PC-3 (cell line): ENCODE data around the gene TMEM178A. TPM values are rescaled to one million over a fixed set of nuclear protein-coding genes. Genes with fewer than 3 reads are reported as not detected.
"Not testable (repeated sequence)": the region's sequence is repeated elsewhere in the genome, so short reads cannot be mapped to it uniquely, and the experiment has no call there.

ENCODE experiments used
- ATAC-seq: fragments of 200-7000 bp; cut with Tn5 transposase; 2 replicates; pipeline ENCODE4 v1.9.1; 2020; ENCODE audit warnings: mild to moderate bottlenecking, moderate library complexity
- BruUV-seq: library from RNA; stranded (reverse); fragments of 400-500 nt; replicated peaks from 2 replicates; lab custom pipeline; 2021; lab: Mats Ljungman, UMichigan
- CTCF ChIA-PET: fragments of 300-600 bp; sonication (Branson Sonifier 250); formaldehyde crosslinking; loops from one replicate; lab custom pipeline; 2022; ENCODE audit warnings: antibody characterized with exemption; lab: Charles Lee
- POLR2A ChIA-PET: fragments of 300-600 bp; sonication (Branson Sonifier 250); formaldehyde crosslinking; loops from one replicate; lab custom pipeline; 2022; ENCODE audit warnings: antibody characterized with exemption; ENCODE audit not compliant: unreplicated experiment; lab: Charles Lee
- DNase-seq: peaks from one replicate; pipeline ENCODE4 v3.0.0-alpha.2; 2015
- H2AFZ ChIP-seq: fragments of 300-600 bp; sonication (generic); 2 replicates; pipeline ENCODE4 v1.6.0; 2016; ENCODE audit warnings: antibody characterized with exemption, low read length
- H3F3A ChIP-seq: fragments of 300-600 bp; sonication (generic); one replicate; pipeline ENCODE4 v1.6.0; 2017; ENCODE audit warnings: antibody characterized with exemption, low read length, control low read depth, mild to moderate bottlenecking; ENCODE audit not compliant: unreplicated experiment
- H3K27ac ChIP-seq: fragments of 300-600 bp; sonication (generic); 2 replicates; pipeline ENCODE4 v1.5.1; 2016; ENCODE audit warnings: mild to moderate bottlenecking, low read length
- H3K27me3 ChIP-seq: fragments of 300-600 bp; sonication (generic); 2 replicates; pipeline ENCODE4 v1.6.1; 2016; ENCODE audit warnings: low read length, mixed read lengths
- H3K36me3 ChIP-seq: fragments of 300-600 bp; sonication (generic); 2 replicates; pipeline ENCODE4 v1.6.1; 2016; ENCODE audit warnings: low read depth, mixed run types, low read length, mixed read lengths
- H3K4me1 ChIP-seq: fragments of 300-600 bp; sonication (generic); 2 replicates; pipeline ENCODE4 v1.5.1; 2016; ENCODE audit warnings: low read length; ENCODE audit not compliant: insufficient read depth
- H3K4me2 ChIP-seq: fragments of 300-600 bp; sonication (generic); 2 replicates; pipeline ENCODE4 v1.6.0; 2016; ENCODE audit warnings: low read length
- H3K4me3 ChIP-seq: fragments of 300-600 bp; sonication (generic); 2 replicates; pipeline ENCODE4 v1.5.1; 2016; ENCODE audit warnings: mild to moderate bottlenecking, low read length, mixed read lengths
- H3K79me2 ChIP-seq: fragments of 300-600 bp; sonication (generic); 2 replicates; pipeline ENCODE4 v1.6.1; 2017; ENCODE audit warnings: low read length, mixed read lengths
- H3K9ac ChIP-seq: fragments of 300-600 bp; sonication (generic); 2 replicates; pipeline ENCODE4 v1.6.0; 2016; ENCODE audit warnings: mild to moderate bottlenecking, low read length
- H3K9me2 ChIP-seq: fragments of 300-600 bp; sonication (generic); replicated peaks from 2 replicates; pipeline ENCODE4 v1.6.1; 2016; ENCODE audit warnings: mixed run types, low read length, mixed read lengths
- H3K9me3 ChIP-seq: fragments of 300-600 bp; sonication (generic); 2 replicates; pipeline ENCODE4 v1.6.1; 2016; ENCODE audit warnings: low read length, mixed read lengths
- H4K20me1 ChIP-seq: fragments of 300-600 bp; sonication (generic); 2 replicates; pipeline ENCODE4 v1.6.1; 2016; ENCODE audit warnings: low read length, mixed read lengths
- CTCF ChIP-seq: fragments of 300-600 bp; sonication (generic); conservative IDR thresholded peaks from 2 replicates; pipeline ENCODE4 v1.5.1; 2017; ENCODE audit warnings: antibody characterized with exemption, low read depth, mild to moderate bottlenecking, low read length
- EZH2 ChIP-seq: fragments of 300-600 bp; sonication (generic); IDR thresholded peaks from one replicate; pipeline ENCODE4 v1.6.1; 2017; ENCODE audit warnings: antibody characterized with exemption, mild to moderate bottlenecking, low read length; ENCODE audit not compliant: unreplicated experiment
- EZH2phosphoT487 ChIP-seq: fragments of 300-600 bp; sonication (generic); IDR thresholded peaks from 2 replicates; pipeline ENCODE4 v1.6.1; 2018; ENCODE audit warnings: mild to moderate bottlenecking, antibody characterized with exemption, low read length, borderline replicate concordance
- intact Hi-C: fragments of 100-400 bp; cut with micrococcal nuclease; formaldehyde crosslinking; loops from 2 replicates; pipeline ENCODE4 v1.9.0; 2023
- total RNA-seq: library from RNA; depleted of rRNA; stranded (reverse); fragments of >200 nt; gene quantifications from 2 replicates; pipeline ENCODE4 v1.2.3, GENCODE V29; 2014

TMEM178A gene
- total RNA-seq, 1 experiment from 2014 or later = 0.33 TPM

GRCh38 chr2:39650468-39650867, 15.2 kb upstream of the TMEM178A start:
- no peak for ATAC-seq
- Histone ChIP-seq H3K4me3 (no peak overlapping the region), H3K4me1 (peaks cover 25% of the 10 kb centered on the region), H3K9ac (no peak overlapping the region), H3K27me3 (no peaks in the 10 kb centered on the region), H3F3A (no peaks in the 10 kb centered on the region), H3K36me3 (no peaks in the 10 kb centered on the region), H3K9me2 (no peaks in the 10 kb centered on the region), H3K79me2 (no peaks in the 10 kb centered on the region), H3K9me3 (no peaks in the 10 kb centered on the region), H3K4me2 (no peak overlapping the region), H4K20me1 (no peaks in the 10 kb centered on the region), H3K27ac (no peak overlapping the region), H2AFZ (no peak overlapping the region)
- ChIA-PET POLR2A (no interaction called here), CTCF (no interaction called here)
- no peak for DNase-seq
- no TSS peak for BruUV-seq
- no peak for TF ChIP-seq CTCF
- TF ChIP-seq EZH2phosphoT487 = no peak
- no peak for TF ChIP-seq EZH2
- intact Hi-C loops = no loop called here

GRCh38 chr2:39656215-39656614, 9.5 kb upstream of the TMEM178A start:
- H3K27ac ChIP-seq, H3K9me2 ChIP-seq, H3K27me3 ChIP-seq, H3K36me3 ChIP-seq, POLR2A ChIA-PET, H3K4me2 ChIP-seq, ATAC-seq, DNase-seq, H3K79me2 ChIP-seq, H3K9ac ChIP-seq, H3K4me1 ChIP-seq, H2AFZ ChIP-seq, H3F3A ChIP-seq, BruUV-seq, H3K4me3 ChIP-seq, H4K20me1 ChIP-seq, intact Hi-C loops, CTCF ChIA-PET, H3K9me3 ChIP-seq: not testable (repeated sequence)

GRCh38 chr2:39657287-39657937, 8.3 kb upstream of the TMEM178A start:
- Histone ChIP-seq H3K27me3 (no peaks in the 10 kb centered on the region), H4K20me1 (no peaks in the 10 kb centered on the region), H2AFZ (no peak overlapping the region), H3K9me3 (no peaks in the 10 kb centered on the region), H3K79me2 (no peaks in the 10 kb centered on the region), H3K4me2 (no peak overlapping the region), H3K4me1 (peaks cover 9% of the 10 kb centered on the region), H3K27ac (no peak overlapping the region), H3F3A (no peaks in the 10 kb centered on the region), H3K36me3 (no peaks in the 10 kb centered on the region), H3K9me2 (no peaks in the 10 kb centered on the region), H3K4me3 (no peak overlapping the region), H3K9ac (no peak overlapping the region)
- intact Hi-C loops = no loop called here
- no peak for ATAC-seq
- no peak for TF ChIP-seq CTCF
- no peak for TF ChIP-seq EZH2
- TF ChIP-seq EZH2phosphoT487 = no peak
- no TSS peak for BruUV-seq
- no peak for DNase-seq
- ChIA-PET CTCF (no interaction called here), POLR2A (interaction anchor here (0.7 kb wide), 1 partner anchor 170 kb away, joined by 3 read pairs; no protein-coding TSS in a partner anchor)
